KMS-11 (cell line): Measurements from ENCODE around the gene FFAR4.

Source experiments
- H2AFZ ChIP-seq: fragments of 200-600 bp; sonication (generic); 2 replicates; pipeline ENCODE4 v1.6.1; 2016; ENCODE audit warnings: antibody characterized with exemption, mixed run types, low read depth
- H3K27ac ChIP-seq: fragments of 200-600 bp; sonication (generic); 2 replicates; pipeline ENCODE4 v1.6.1; 2016; ENCODE audit warnings: mild to moderate bottlenecking, mixed run types
- H3K27me3 ChIP-seq: fragments of 200-600 bp; sonication (generic); 2 replicates; pipeline ENCODE4 v1.6.1; 2017; ENCODE audit warnings: mild to moderate bottlenecking, low read depth, mixed run types, moderate library complexity; ENCODE audit not compliant: insufficient read depth
- H3K36me3 ChIP-seq: fragments of 200-600 bp; sonication (generic); 2 replicates; pipeline ENCODE4 v1.6.1; 2017; ENCODE audit warnings: mild to moderate bottlenecking, mixed run types; ENCODE audit not compliant: insufficient read depth
- H3K4me1 ChIP-seq: fragments of 200-600 bp; sonication (generic); 2 replicates; pipeline ENCODE4 v1.6.1; 2016; ENCODE audit warnings: mild to moderate bottlenecking, low read depth, mixed run types; ENCODE audit not compliant: poor library complexity, severe bottlenecking
- H3K4me2 ChIP-seq: fragments of 200-600 bp; sonication (generic); 2 replicates; pipeline ENCODE4 v1.7.0; 2016; ENCODE audit warnings: mild to moderate bottlenecking, mixed run types
- H3K4me3 ChIP-seq: fragments of 200-600 bp; sonication (generic); IDR thresholded peaks from 2 replicates; pipeline ENCODE4 v1.6.1; 2017; ENCODE audit warnings: low read depth, low read length, mixed read lengths; ENCODE audit not compliant: insufficient read depth
- H3K79me2 ChIP-seq: fragments of 200-600 bp; sonication (generic); 2 replicates; pipeline ENCODE4 v1.6.1; 2016; ENCODE audit warnings: low read depth, mixed run types; ENCODE audit not compliant: insufficient read depth
- H3K9ac ChIP-seq: fragments of 200-600 bp; sonication (generic); 2 replicates; pipeline ENCODE4 v1.6.1; 2016; ENCODE audit warnings: mild to moderate bottlenecking, mixed run types
- H4K20me1 ChIP-seq: fragments of 200-600 bp; sonication (generic); 2 replicates; pipeline ENCODE4 v1.6.1; 2016; ENCODE audit warnings: mild to moderate bottlenecking, mixed run types; ENCODE audit not compliant: insufficient read depth
- CTCF ChIP-seq: fragments of 200-600 bp; sonication (generic); conservative IDR thresholded peaks from 2 replicates; pipeline ENCODE4 v1.6.1; 2017; ENCODE audit warnings: low read depth, mild to moderate bottlenecking, antibody characterized with exemption, low read length, moderate library complexity, mixed read lengths

The FFAR4 gene

GRCh38 chr10:93600446-93601145 lies 34.1 kb downstream of the FFAR4 start:
- no peak overlapping the region for H2AFZ ChIP-seq
- no peak for TF ChIP-seq CTCF
- H3K4me3 ChIP-seq: no peak overlapping the region
- H4K20me1 ChIP-seq: no peaks in the 10 kb centered on the region
- no peaks in the 10 kb centered on the region for H3K79me2 ChIP-seq
- no peaks in the 10 kb centered on the region for H3K36me3 ChIP-seq
- H3K9ac ChIP-seq: no peak overlapping the region
- H3K27ac ChIP-seq: no peak overlapping the region
- H3K4me2 ChIP-seq: no peak overlapping the region
- H3K4me1 ChIP-seq: no peaks in the 10 kb centered on the region
- no peaks in the 10 kb centered on the region for H3K27me3 ChIP-seq

- no peak within 1 kb of the TSS for H2AFZ ChIP-seq
These were observed 34.8 kb downstream of the FFAR4 start, which contains the start of gene RBP4 for GRCh38 chr10:93601146-93601773. Gene RBP4 (minus strand): TSS chr10:93601235. CDS start chr10:93601028, 207 bp downstream.

GRCh38 chr10:93601774-93602162 lies 35.3 kb downstream of the FFAR4 start:
- H3K36me3 ChIP-seq: no peaks in the 10 kb centered on the region
- H4K20me1 ChIP-seq: no peaks in the 10 kb centered on the region
- H3K4me2 ChIP-seq: no peak overlapping the region
- no peak for TF ChIP-seq CTCF
- H2AFZ ChIP-seq: no peak overlapping the region
- no peak overlapping the region for H3K9ac ChIP-seq
- no peak overlapping the region for H3K4me3 ChIP-seq
- no peaks in the 10 kb centered on the region for H3K4me1 ChIP-seq
- no peak overlapping the region for H3K27ac ChIP-seq
- H3K27me3 ChIP-seq: no peaks in the 10 kb centered on the region
- no peaks in the 10 kb centered on the region for H3K79me2 ChIP-seq

More at GRCh38 chr10:93601146-93601773, 34.8 kb downstream of the FFAR4 start, which contains the start of gene RBP4:
- H3K4me1 ChIP-seq: no peaks in the 10 kb centered on the region
- no peak within 1 kb of the TSS for H3K9ac ChIP-seq
- no peaks in the 10 kb centered on the region for H4K20me1 ChIP-seq
- no peak within 1 kb of the TSS for H3K4me2 ChIP-seq
- no peaks in the 10 kb centered on the region for H3K27me3 ChIP-seq
- no peak within 1 kb of the TSS for H3K4me3 ChIP-seq
- H3K27ac ChIP-seq: no peak within 1 kb of the TSS
- H3K36me3 ChIP-seq: no peaks in the 10 kb centered on the region
- no peak for TF ChIP-seq CTCF
- H3K79me2 ChIP-seq: no peaks in the 10 kb centered on the region

GRCh38 chr10:93603023-93603422 lies 36.6 kb downstream of the FFAR4 start:
- Histone ChIP-seq H4K20me1 (no peaks in the 10 kb centered on the region), H3K79me2 (no peaks in the 10 kb centered on the region), H3K4me3 (no peak overlapping the region), H3K36me3 (no peaks in the 10 kb centered on the region), H2AFZ (no peak overlapping the region), H3K9ac (no peak overlapping the region), H3K27me3 (no peaks in the 10 kb centered on the region), H3K27ac (no peak overlapping the region), H3K4me1 (no peaks in the 10 kb centered on the region), H3K4me2 (no peak overlapping the region)
- no peak for TF ChIP-seq CTCF
